HL-60/S4 treated with phorbol 12-myristate 13-acetate at 8.2 ng/mL for 4 days and 3 days (cell line): Measurements from ENCODE around the gene MED22.
"Not testable (repeated sequence)": the region's sequence is repeated elsewhere in the genome, so short reads cannot be mapped to it uniquely, and the experiment has no call there.

Experiments
- in situ Hi-C: fragments of 300-500 bp; cut with MboI; formaldehyde crosslinking; loops from 2 replicates; pipeline ENCODE4 v1.15.0; 2022; ENCODE audit warnings: low sequenced_read_pairs

The MED22 gene

DNA sequence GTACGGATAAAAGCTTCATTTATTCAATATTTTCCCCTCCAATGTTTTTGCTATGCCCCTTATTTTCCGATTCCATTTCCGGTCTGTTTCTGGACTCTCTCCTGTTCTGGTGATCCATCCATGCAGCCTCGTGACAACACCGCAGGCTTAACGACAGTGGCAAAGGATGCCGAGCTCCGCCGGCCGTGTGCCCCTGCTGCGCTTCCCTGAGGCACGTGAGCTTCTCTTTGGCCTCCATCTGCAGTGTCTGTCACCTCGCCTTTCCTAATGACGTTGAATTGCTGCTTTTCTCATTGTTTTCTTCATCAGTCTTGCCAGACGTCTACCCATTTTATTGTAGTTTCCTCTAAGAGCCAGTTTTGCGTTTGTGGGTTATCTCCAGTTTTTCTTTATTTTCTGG lies 40.6 kb downstream of the MED22 start:
- in situ Hi-C loops, result no loop called here

DNA sequence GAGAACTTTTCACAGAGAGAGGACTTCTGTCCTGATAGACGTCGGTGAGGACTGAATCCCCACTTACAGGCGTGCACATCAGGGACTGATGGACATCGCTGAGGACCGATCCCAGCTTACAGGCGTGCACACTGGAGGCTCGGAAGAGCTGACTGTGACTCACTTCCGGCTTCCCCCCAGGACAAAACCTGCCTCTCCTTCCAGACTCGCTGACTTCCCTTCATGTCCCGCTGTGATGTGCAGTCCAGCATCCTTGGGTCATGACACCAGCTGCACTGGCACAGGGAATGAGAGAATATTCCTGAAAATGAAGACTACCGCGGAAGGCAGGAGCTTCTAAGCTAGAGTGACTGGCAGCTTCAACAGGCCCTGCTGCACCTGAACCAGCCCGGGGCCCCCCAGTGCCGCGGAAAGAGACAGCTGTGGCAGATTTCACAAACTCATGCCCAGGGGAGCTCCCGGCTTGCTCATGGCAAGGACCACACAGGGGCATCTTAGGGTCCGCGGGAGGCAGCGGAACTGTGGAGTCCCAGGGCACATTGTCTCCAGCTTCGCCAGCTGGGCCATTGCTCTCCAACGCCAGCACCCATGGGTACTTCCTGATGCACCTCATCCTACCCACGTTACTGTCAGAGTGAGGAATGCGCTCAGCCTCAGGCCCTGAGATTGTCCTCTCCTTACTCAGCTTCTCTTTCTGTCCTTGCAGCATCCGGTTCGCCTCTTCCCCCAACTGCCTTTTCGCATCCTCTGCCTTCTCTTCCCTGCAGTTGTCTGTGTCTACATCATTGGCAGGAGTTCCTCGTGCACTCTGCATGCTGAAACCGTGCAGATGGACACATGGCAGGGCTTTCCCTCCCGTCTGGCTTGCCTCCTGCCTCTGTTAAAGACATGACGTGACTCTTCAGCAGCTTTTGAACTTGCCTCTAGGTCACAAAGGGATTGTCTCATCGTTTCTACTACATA lies 41.4 kb downstream of the MED22 start:
- in situ Hi-C loops, result no loop called here

DNA sequence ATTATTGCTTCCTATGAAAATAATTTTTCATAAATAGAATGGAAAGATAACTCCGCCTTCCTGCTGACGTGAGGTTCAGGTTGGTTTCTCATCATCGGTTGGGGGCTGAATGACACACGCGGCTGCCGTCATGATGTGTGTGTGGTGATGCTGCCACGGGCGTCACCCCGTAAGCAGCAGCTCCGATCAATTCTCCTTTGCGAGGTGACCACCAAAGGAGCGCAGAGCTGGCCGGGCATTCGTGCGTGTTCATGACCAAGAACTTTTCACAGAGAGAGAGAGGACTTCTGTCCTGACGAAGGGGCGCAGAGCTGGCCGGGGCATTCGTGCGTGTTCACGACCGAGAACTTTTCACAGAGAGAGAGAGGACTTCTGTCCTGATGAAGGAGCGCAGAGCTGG lies 42.2 kb downstream of the MED22 start:
- in situ Hi-C loops, result no loop called here

DNA sequence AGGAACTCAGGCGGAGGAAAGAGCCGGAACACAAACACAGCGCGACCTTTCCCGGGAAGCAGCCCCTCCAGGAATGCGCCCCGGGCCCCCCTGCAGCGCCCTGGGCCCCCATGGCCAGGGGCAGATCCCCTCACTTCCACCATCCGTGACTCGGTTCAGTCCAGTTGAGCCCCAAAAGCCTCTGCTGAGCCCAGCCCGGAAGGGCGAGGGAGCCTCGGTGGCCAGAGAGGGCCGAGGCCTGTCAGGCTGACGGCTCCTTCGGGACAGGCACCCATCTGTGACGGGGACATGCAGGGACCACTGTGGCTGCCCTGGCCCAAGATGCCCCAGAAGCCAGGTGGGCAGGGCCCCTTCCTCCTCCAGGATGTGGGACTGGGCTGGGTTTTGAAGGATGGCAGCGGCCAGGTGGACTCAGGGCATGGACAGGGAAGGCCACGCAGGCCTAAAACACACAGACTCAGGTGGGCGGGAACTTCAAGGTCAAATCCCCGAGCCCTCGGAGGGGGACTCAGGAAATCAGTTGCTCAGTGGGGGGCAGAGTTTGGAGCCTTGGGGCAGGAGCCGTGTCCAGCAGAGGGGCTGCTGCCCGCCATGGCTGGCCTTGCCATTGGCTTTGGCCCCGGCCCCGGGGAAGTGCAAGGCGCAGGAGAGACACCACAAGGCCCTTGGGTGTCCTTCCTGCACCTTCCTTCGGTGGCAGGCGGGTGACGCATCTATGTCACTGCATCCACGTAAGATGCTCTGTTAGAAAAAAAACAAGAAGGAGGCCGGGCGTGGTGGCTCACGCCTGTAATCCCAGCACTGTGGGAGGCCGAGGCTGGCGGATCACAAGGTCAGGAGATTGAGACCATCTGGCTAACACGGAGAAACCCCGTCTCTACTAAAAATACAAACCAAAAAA lies 43.2 kb downstream of the MED22 start:
- in situ Hi-C loops, result no loop called here

DNA sequence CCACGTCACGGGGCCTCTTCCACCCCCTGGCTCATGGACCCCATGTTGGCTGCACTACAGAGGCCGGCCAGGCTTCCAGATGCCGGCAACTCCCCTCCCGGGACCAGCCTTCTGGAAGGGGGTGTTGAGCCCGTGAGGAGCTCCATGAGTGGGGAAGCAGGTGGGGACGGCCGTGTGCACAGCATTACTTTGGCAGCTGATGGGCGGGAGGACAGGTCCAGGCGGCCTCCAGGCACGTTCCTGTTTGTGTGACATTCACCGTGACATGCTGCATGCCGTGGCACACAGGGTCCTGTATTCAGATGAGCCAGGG lies 43.8 kb downstream of the MED22 start:
- in situ Hi-C loops, result no loop called here

DNA sequence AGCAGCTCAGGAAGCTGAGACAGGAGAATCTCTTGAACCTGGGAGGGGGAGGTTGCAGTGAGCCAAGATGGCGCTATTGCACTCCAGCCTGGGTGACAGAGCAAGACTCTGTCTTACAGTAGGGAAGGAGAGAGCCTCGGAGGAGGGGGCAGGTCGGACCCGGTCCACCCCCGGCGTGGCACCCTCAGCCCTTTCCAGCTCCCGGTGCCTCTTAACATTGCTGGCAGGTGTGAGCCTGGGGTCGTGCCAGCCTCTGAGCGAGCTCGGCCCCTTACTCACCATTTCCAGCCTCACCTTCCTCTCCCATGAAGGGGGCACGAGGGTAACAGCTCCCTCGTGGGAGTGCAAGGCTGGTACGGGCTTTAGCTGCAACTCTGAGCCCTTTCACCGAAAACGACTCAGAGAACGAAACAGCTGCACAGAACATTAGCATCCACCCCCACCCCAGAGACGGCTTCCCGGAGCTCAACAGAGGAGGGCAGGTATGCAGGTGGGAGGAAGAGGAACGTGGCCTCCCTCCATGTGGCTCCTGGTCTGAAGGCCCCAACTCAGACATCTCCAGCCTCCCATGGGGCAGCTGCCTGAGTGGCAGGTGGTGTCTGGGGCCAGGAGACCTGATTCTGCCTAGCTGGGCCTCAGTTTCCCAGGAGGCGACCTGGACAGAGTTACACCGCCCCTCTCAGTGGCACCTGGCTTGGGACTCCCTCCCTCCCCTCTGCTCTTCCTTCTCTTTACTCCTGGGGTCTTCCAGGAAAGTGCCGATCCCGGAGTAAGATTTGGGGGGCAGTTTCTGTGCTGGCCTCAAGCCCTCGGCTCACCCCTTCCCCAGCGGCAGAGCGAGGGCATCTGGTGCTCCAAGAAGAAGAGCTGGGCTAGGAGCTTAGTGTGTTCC lies 44.4 kb downstream of the MED22 start:
- in situ Hi-C loops, result no loop called here

DNA sequence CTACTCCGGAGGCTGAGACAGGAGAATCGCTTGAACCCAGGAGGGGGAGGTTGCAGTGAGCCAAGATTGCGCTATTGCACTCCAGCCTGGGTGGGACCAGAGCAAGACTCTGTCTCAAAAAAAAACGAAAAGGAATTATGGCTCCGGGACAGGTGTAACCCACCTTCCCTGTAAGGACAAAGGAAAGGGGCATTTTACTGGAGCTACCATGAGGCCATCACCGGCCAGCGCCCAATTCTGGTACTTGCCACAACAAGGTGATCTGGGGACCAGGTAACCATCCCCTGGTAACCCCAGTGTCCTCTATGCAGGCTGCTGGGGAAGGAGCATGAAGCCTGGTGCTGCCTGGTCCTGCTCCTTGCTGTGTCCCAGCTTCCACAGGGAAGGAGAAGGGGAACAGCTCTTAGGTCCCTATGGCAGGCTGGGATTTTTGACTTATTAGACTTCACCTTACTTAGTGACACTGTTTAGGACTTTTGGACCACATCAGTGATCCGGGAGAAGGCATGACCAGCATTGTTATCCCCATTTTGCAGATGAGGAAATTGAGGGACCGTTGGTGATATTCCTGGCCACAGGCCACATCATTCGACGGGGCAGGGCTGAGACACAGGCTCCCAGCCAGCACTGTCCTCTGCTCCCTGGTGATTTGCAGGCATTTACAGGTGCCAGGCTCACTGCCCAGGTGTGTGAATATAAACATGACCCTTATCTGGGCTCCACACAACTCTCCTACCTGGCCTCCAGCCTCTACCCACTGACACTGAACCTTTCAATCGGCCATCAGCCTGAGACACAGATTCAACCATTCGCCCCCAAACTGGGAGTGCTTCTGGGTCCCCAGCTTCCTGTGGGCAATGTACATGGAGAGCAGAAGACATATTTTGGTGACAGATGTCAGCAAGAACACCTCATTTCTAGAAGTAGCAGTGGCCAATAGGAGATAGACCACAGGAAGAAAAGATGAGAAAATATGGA lies 46.4 kb downstream of the MED22 start:
- in situ Hi-C loops, result no loop called here

DNA sequence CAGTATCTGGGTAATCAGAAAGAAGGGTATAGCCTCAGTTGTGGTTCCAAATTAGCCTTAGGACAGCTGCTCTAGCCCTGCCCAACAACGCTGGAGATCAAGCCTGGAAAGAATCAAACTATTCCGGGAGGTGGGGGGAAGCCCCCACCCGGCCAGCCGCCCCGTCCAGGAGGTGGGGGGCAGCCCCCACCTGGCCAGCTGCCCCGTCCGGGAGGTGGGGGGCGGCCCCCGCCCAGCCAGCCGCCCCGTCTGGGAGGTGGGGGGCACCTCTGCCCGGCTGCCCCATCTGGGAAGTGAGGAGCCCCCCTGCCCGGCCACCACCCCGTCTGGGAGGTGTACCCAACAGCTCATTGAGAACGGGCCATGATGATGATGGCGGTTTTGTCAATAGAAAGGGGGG lies 47.9 kb downstream of the MED22 start:
- in situ Hi-C loops, result not testable (repeated sequence)

DNA sequence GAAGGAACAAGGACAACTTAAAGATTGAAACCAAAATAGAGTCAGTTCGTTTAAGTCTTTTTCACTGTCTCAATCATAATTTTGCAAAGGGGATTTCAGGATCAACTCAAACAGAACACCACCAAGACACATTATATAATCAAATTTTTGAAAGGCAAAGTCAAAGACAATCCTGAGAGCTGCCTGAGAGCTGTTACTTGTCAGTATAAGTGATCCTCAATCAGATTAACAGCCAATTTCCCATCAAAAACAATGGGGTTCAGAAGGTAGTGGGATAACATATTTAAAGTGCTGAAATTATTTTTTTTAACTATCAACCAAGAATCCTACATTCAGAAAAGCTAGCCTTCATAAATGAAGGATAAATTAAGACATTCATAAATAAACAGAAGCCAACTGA lies 53.7 kb downstream of the MED22 start:
- in situ Hi-C loops, result no loop called here

DNA sequence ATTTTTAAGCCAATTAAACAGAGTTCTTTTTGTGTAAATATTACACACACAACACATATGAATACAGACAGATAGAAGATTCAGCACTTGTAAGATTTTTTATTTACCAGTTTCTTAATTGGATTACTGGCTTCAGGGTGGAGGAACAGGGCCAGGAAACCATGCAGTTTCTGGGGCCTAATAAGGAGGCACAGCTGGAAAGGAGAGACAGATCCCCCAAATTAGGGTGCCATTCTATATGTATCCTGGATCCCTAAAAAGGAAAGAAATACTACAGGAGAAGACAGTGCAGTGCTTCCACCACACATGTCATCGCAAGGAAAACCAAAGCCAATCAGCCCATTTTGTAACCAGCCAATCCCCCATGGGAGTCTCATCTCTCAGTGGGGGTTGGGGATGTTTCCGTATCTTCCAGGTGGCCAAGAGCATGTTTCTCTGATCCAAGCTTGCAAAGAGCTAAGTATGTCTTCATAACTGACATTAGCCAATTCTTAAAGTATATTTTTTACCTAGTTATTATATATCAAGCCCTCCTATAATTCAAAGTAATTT lies 57.1 kb downstream of the MED22 start:
- in situ Hi-C loops, result no loop called here
